GM12878 (cell line): Measurements from ENCODE around the gene MYH10. TPM values are rescaled to one million over a fixed set of nuclear protein-coding genes. Genes with fewer than 3 reads are reported as not detected.

Source experiments
- ATAC-seq: fragments of 200-7000 bp; cut with Tn5 transposase; 3 replicates; pipeline ENCODE4 v1.9.1; 2020; ENCODE audit warnings: mild to moderate bottlenecking, moderate library complexity
- BruUV-seq: library from RNA; stranded (reverse); fragments of 400-500 nt; replicated peaks from 2 replicates; lab custom pipeline; 2021; lab: Mats Ljungman, UMichigan
- CTCF ChIA-PET: fragments of 300-600 bp; sonication (Branson Sonifier 250); formaldehyde crosslinking; extraction: SDS; loops from one replicate; lab custom pipeline; 2021; ENCODE audit warnings: inconsistent platforms; lab: Yijun Ruan, JAX
- POLR2A ChIA-PET: fragments of 350-600 bp; formaldehyde crosslinking; extraction: SDS; loops from one replicate; lab custom pipeline; 2021; ENCODE audit warnings: inconsistent platforms; lab: Charles Lee
- RAD21 ChIA-PET: fragments of 300-600 bp; sonication (Branson Sonifier 250); formaldehyde crosslinking; loops from one replicate; lab custom pipeline; 2023; ENCODE audit warnings: antibody characterized with exemption; ENCODE audit not compliant: unreplicated experiment; lab: Charles Lee
- SMC1A ChIA-PET: fragments of 300-600 bp; sonication (Branson Sonifier 250); formaldehyde crosslinking; loops from one replicate; lab custom pipeline; 2023; ENCODE audit not compliant: unreplicated experiment, uncharacterized antibody; lab: Charles Lee
- DNase-seq: peaks from one replicate; pipeline ENCODE4 v3.0.0-alpha.2; 2011; ENCODE audit warnings: low read depth, low spot score
- FAIRE-seq: peaks from 3 replicates; lab custom pipeline; 2011; peaks lifted over from hg19 to GRCh38; lab: Jason Lieb, UNC
- H2AFZ ChIP-seq: 2 replicates; pipeline ENCODE4 v1.6.0; 2011; ENCODE audit warnings: low read depth, low read length, control low read depth; ENCODE audit not compliant: control insufficient read depth
- H3K27ac ChIP-seq: 2 replicates; pipeline ENCODE4 v1.5.1; 2011; ENCODE audit warnings: control low read depth; ENCODE audit not compliant: control insufficient read depth, insufficient read depth
- H3K27me3 ChIP-seq, 2 experiments: replicated peaks in 1 of 2; 2 replicates each; pipeline versions ENCODE4 v1.6.0 to v1.6.1; 2011; ENCODE audit warnings: low read length in 1 of 2; ENCODE audit not compliant: control insufficient read depth in 2 of 2, insufficient read depth in 2 of 2
- H3K36me3 ChIP-seq, 2 experiments: 2 replicates each; pipeline ENCODE4 v1.5.1; 2011; ENCODE audit warnings: low read length in 1 of 2; ENCODE audit not compliant: control insufficient read depth in 2 of 2, insufficient read depth in 2 of 2
- H3K4me1 ChIP-seq: 2 replicates; pipeline ENCODE4 v1.6.1; 2011; ENCODE audit warnings: mild to moderate bottlenecking, low read length, moderate library complexity, mixed read lengths; ENCODE audit not compliant: control insufficient read depth, insufficient read depth
- H3K4me2 ChIP-seq: 2 replicates; pipeline ENCODE4 v1.6.0; 2011; ENCODE audit warnings: control low read depth; ENCODE audit not compliant: control insufficient read depth, insufficient read depth
- H3K4me3 ChIP-seq: fragments of 200-600 bp; sonication (generic); 2 replicates; pipeline ENCODE4 v1.5.1; 2016
- H3K79me2 ChIP-seq: 2 replicates; pipeline ENCODE4 v1.6.0; 2011; ENCODE audit warnings: low read length; ENCODE audit not compliant: control insufficient read depth, insufficient read depth
- H3K9ac ChIP-seq: 2 replicates; pipeline ENCODE4 v1.8.0; 2011; ENCODE audit warnings: low read length, control low read depth, mixed read lengths; ENCODE audit not compliant: control insufficient read depth, insufficient read depth
- H3K9me3 ChIP-seq: replicated peaks from 3 replicates; pipeline ENCODE4 v1.5.1; 2011; ENCODE audit warnings: mild to moderate bottlenecking, low read length; ENCODE audit not compliant: control insufficient read depth, insufficient read depth
- H4K20me1 ChIP-seq: 2 replicates; pipeline ENCODE4 v1.6.0; 2011; ENCODE audit not compliant: control insufficient read depth, insufficient read depth
- BHLHE40 ChIP-seq, 2 experiments: fragments of 450-650 bp in 1 of 2; IDR thresholded peaks; 2 replicates each; pipeline ENCODE4 v1.6.1; 2011 to 2017; ENCODE audit warnings: low read depth in 2 of 2, borderline replicate concordance in 1 of 2, improper control_type of control experiment in 1 of 2, low read length in 1 of 2, mild to moderate bottlenecking in 1 of 2
- CBFB ChIP-seq: IDR thresholded peaks from 2 replicates; pipeline ENCODE4 v1.6.1; 2016; ENCODE audit warnings: antibody characterized with exemption, low read depth
- CHD1 ChIP-seq: IDR thresholded peaks from 2 replicates; pipeline ENCODE4 v1.6.1; 2012; ENCODE audit warnings: low read depth, low read length, improper control_type of control experiment
- CHD2 ChIP-seq: IDR thresholded peaks from 2 replicates; pipeline ENCODE4 v1.6.1; 2011; ENCODE audit warnings: low read depth, low read length, improper control_type of control experiment, borderline replicate concordance
- CHD4 ChIP-seq: fragments of 200-600 bp; sonication (generic); IDR thresholded peaks from 2 replicates; pipeline ENCODE4 v1.6.1; 2016; ENCODE audit warnings: mild to moderate bottlenecking
- CREB1 ChIP-seq: IDR thresholded peaks from 2 replicates; pipeline ENCODE4 v1.6.1; 2012; ENCODE audit warnings: low read depth, mild to moderate bottlenecking, inconsistent platforms
- FOXK2 ChIP-seq: fragments of 450-650 bp; IDR thresholded peaks from 2 replicates; pipeline ENCODE4 v1.6.1; 2017; ENCODE audit warnings: mild to moderate bottlenecking, moderate library complexity
- FOXM1 ChIP-seq: IDR thresholded peaks from 2 replicates; pipeline ENCODE4 v1.6.1; 2012; ENCODE audit warnings: low read depth, mild to moderate bottlenecking, inconsistent platforms, low read length, moderate library complexity
- GABPA ChIP-seq: IDR thresholded peaks from 2 replicates; pipeline ENCODE4 v1.6.1; 2014; ENCODE audit warnings: antibody characterized with exemption, low read depth, mild to moderate bottlenecking, inconsistent platforms
- HCFC1 ChIP-seq: fragments of 150-350 bp; IDR thresholded peaks from 2 replicates; pipeline ENCODE4 v1.6.1; 2014; ENCODE audit warnings: low read length
- KDM1A ChIP-seq: fragments of 200-600 bp; sonication (generic); IDR thresholded peaks from 2 replicates; pipeline ENCODE4 v1.6.1; 2016; ENCODE audit warnings: borderline replicate concordance
- MEF2A ChIP-seq: IDR thresholded peaks from 2 replicates; pipeline ENCODE4 v1.6.1; 2011; ENCODE audit warnings: low read depth, mild to moderate bottlenecking, low read length, moderate library complexity; ENCODE audit not compliant: insufficient read depth
- MYB ChIP-seq: fragments of 150-350 bp; IDR thresholded peaks from 2 replicates; pipeline ENCODE4 v1.6.1; 2014; ENCODE audit warnings: mild to moderate bottlenecking, low read depth, low read length, borderline replicate concordance
- NBN ChIP-seq: fragments of 450-650 bp; IDR thresholded peaks from 2 replicates; pipeline ENCODE4 v1.6.1; 2016
- RAD51 ChIP-seq: fragments of 450-650 bp; IDR thresholded peaks from 2 replicates; pipeline ENCODE4 v1.6.1; 2016; ENCODE audit warnings: moderate library complexity, mild to moderate bottlenecking, inconsistent platforms
- RELB ChIP-seq: fragments of 450-650 bp; IDR thresholded peaks from 2 replicates; pipeline ENCODE4 v1.6.1; 2017; ENCODE audit warnings: low read depth, mild to moderate bottlenecking, moderate library complexity
- SIN3A ChIP-seq: IDR thresholded peaks from 2 replicates; pipeline ENCODE4 v1.6.1; 2012; ENCODE audit warnings: low read depth, low read length, improper control_type of control experiment
- SUZ12 ChIP-seq: fragments of 200-600 bp; sonication (generic); IDR thresholded peaks from one replicate; pipeline ENCODE4 v1.6.1; 2018; ENCODE audit warnings: antibody characterized with exemption, mild to moderate bottlenecking; ENCODE audit not compliant: unreplicated experiment
- ZSCAN29 ChIP-seq: fragments of 450-650 bp; IDR thresholded peaks from 2 replicates; pipeline ENCODE4 v1.6.1; 2017; ENCODE audit warnings: mild to moderate bottlenecking, moderate library complexity
- WGBS: methylation state at CpG from one replicate; pipeline ENCODE4 v1.1.6; 2016; ENCODE audit warnings: low lambda C conversion rate; ENCODE audit not compliant: insufficient replicate concordance, insufficient coverage; ENCODE audit errors: missing lambda C conversion rate; 5-methylcytosine and 5-hydroxymethylcytosine counted together
- in situ Hi-C: fragments of 300-500 bp; cut with MboI; formaldehyde crosslinking; loops from 9 replicates; pipeline ENCODE4 v1.14.3; 2018; ENCODE audit warnings: mixed read lengths
- intact Hi-C: fragments of 100-400 bp; cut with micrococcal nuclease; formaldehyde crosslinking; loops from one replicate; pipeline ENCODE4 v1.14.2; 2022; ENCODE audit not compliant: unreplicated experiment
- polyA plus RNA-seq, 11 experiments: library from polyadenylated mRNA; depleted of rRNA in 4 of 11; unstranded in 6 of 11; stranded (reverse) in 5 of 11; fragments of >200 nt; fragmentation: Nextera tagmentation in 4 of 11; fragmentation: Illumina TruSeq in 1 of 11; extraction: Ambion mirVana in 4 of 11; extraction: Trizol in 1 of 11; gene quantifications; 1 replicate in 1 of 11; 2 replicates in 10 of 11; pipeline versions ENCODE4 v1.2.1 to v1.2.3, GENCODE V29; 2011 to 2016; ENCODE audit warnings: inconsistent platforms in 2 of 11, missing spikeins in 2 of 11, low read depth in 1 of 11
- total RNA-seq, 4 experiments: library from RNA; depleted of rRNA in 3 of 4; stranded (reverse); fragments of >200 nt in 3 of 4; fragmentation: Illumina TruSeq in 1 of 4; extraction: Trizol in 1 of 4; gene quantifications; 2 replicates each; pipeline versions ENCODE4 v1.2.1 to v1.2.3, GENCODE V29; 2013 to 2021

MYH10 gene
- total and polyA plus RNA-seq, 10 of the 15 experiments (the other 5 are each of a cell fraction or from before 2014, with no cell fraction given), result 0.33 to 7.1 (median 1.0) TPM

- no peaks in the 10 kb centered on the region for H4K20me1 ChIP-seq
- no peak for TF ChIP-seq FOXK2
- TF ChIP-seq NBN, result no peak
- TF ChIP-seq MYB, result no peak
- no peak for TF ChIP-seq MEF2A
- no peak for TF ChIP-seq FOXM1
- TF ChIP-seq, all 136 proteins: peak for 0
- BruUV-seq, result no TSS peak
- SMC1A ChIA-PET, result no interaction called here
- Histone ChIP-seq H3K9me3 (no peaks in the 10 kb centered on the region; the same call in 2 of the 3 replicates), H2AFZ (no peak overlapping the region), H3K4me2 (no peak overlapping the region), H3K4me3 (no peak overlapping the region), H3K79me2 (no peaks in the 10 kb centered on the region), H3K27ac (no peak overlapping the region), H3K27me3 (peaks cover 2 to 3% of the 10 kb centered on the region in 2 experiments; a peak in 2 of 4 replicates), H3K36me3 (no peaks in the 10 kb centered on the region), H3K4me1 (no peaks in the 10 kb centered on the region), H3K9ac (no peak overlapping the region)
- RAD21 ChIA-PET, result no interaction called here
- CTCF ChIA-PET, result interaction anchor here (0.6 kb wide), 1 partner anchor 158 kb away, joined by 3 read pairs; no protein-coding TSS in a partner anchor
- POLR2A ChIA-PET, result no interaction called here
- no peak for DNase-seq
- 55% methylated on average over 11 of the region's 11 CpGs for WGBS
- no peak for ATAC-seq
- FAIRE-seq, result no peak
- intact Hi-C loops (no loop called here), in situ Hi-C loops (no loop called here)
These were observed 13.5 kb upstream of the MYH10 start for GRCh38 chr17:8643855-8644506.

GRCh38 chr17:8639709-8640108 is 9.2 kb upstream of the MYH10 start:
- ChIA-PET POLR2A (no interaction called here), RAD21 (no interaction called here), CTCF (no interaction called here), SMC1A (no interaction called here)
- no peaks in the 10 kb centered on the region; the same call in 2 of the 3 replicates for H3K9me3 ChIP-seq
- no peak overlapping the region for H3K4me3 ChIP-seq
- H2AFZ ChIP-seq, result no peak overlapping the region
- no peak overlapping the region for H3K9ac ChIP-seq
- WGBS, result 0% methylated on average over 1 of the region's 1 CpG
- no peaks in the 10 kb centered on the region for H3K4me1 ChIP-seq
- H4K20me1 ChIP-seq, result no peaks in the 10 kb centered on the region
- in situ Hi-C loops, result no loop called here
- no TSS peak for BruUV-seq
- H3K27ac ChIP-seq, result no peak overlapping the region
- no peaks in the 10 kb centered on the region for H3K79me2 ChIP-seq
- DNase-seq (no peak), FAIRE-seq (no peak), ATAC-seq (no peak)
- no peaks in the 10 kb centered on the region for H3K36me3 ChIP-seq
- H3K4me2 ChIP-seq, result no peak overlapping the region
- intact Hi-C loops, result no loop called here
- no peaks in the 10 kb centered on the region; a peak in 1 of 4 replicates for H3K27me3 ChIP-seq
- TF ChIP-seq CBFB (no peak), CREB1 (no peak), RELB (no peak), KDM1A (no peak), CHD2 (no peak), BHLHE40 (IDR thresholded peaks at IDR 0.05; ENCODE audit: borderline replicate concordance in 1 of 2, low read depth in 2 of 2, low read length in 1 of 2) (no peak), GABPA (no peak), HCFC1 (no peak), ZSCAN29 (no peak), CHD4 (no peak), CHD1 (no peak), SIN3A (no peak), RAD51 (no peak), SUZ12 (no peak)
